Activated CD4-positive, alpha-beta T cell treated with anti-CD3 and anti-CD28 coated beads, Interleukin-2, amount 10 ng/mL, durations not matched to agents 24 days and 14 days (primary cell): Measurements from ENCODE around the gene MED12L. TPM values are rescaled to one million over a fixed set of nuclear protein-coding genes. Genes with fewer than 3 reads are reported as not detected.

Experiments
- DNase-seq: peaks from one replicate; pipeline ENCODE4 v3.0.0; 2022
- H3K27ac Mint-ChIP-seq: one replicate; pipeline ENCODE4 v1.8.0; 2022; ENCODE audit warnings: mild to moderate bottlenecking, mixed read lengths
- H3K27me3 Mint-ChIP-seq: one replicate; pipeline ENCODE4 v1.8.0; 2022; ENCODE audit warnings: mixed read lengths
- H3K36me3 Mint-ChIP-seq: one replicate; pipeline ENCODE4 v1.8.0; 2022; ENCODE audit warnings: low read depth, mild to moderate bottlenecking, mixed read lengths
- H3K4me1 Mint-ChIP-seq: one replicate; pipeline ENCODE4 v1.8.0; 2021; ENCODE audit warnings: mixed read lengths
- H3K4me3 Mint-ChIP-seq: one replicate; pipeline ENCODE4 v1.8.0; 2022; ENCODE audit warnings: mild to moderate bottlenecking, moderate library complexity, mixed read lengths
- H3K9me3 Mint-ChIP-seq: one replicate; pipeline ENCODE4 v1.8.0; 2021; ENCODE audit warnings: mixed read lengths
- intact Hi-C: fragments of 100-400 bp; cut with micrococcal nuclease; formaldehyde crosslinking; loops from one replicate; pipeline ENCODE4 v1.15.1; 2023
- total RNA-seq: library from RNA; stranded (reverse); gene quantifications from 2 replicates; pipeline ENCODE4 v1.2.3, GENCODE V29; 2022

MED12L gene
- total RNA-seq, 1 donor from 2014 or later: 4.9 TPM

GRCh38 chr3:151407928-151408327 lies 322.5 kb downstream of the MED12L start:
- no peak overlapping the region for H3K27ac Mint-ChIP-seq
- H3K4me3 Mint-ChIP-seq: no peak overlapping the region
- DNase-seq: no peak
- H3K36me3 Mint-ChIP-seq: no peaks in the 10 kb centered on the region
- no peaks in the 10 kb centered on the region for H3K4me1 Mint-ChIP-seq
- no peaks in the 10 kb centered on the region for H3K9me3 Mint-ChIP-seq
- peaks cover 10% of the 10 kb centered on the region for H3K27me3 Mint-ChIP-seq
- intact Hi-C loops: no loop called here

GRCh38 chr3:151410891-151411559 lies 325.6 kb downstream of the MED12L start:
- intact Hi-C loops: loop anchor here (10.0 kb wide), 1 partner anchor 116 kb away; no protein-coding TSS in a partner anchor
- no peaks in the 10 kb centered on the region for H3K36me3 Mint-ChIP-seq
- H3K27ac Mint-ChIP-seq: no peak overlapping the region
- no peaks in the 10 kb centered on the region for H3K9me3 Mint-ChIP-seq
- no peak overlapping the region for H3K4me3 Mint-ChIP-seq
- H3K27me3 Mint-ChIP-seq: peaks cover 6% of the 10 kb centered on the region
- H3K4me1 Mint-ChIP-seq: no peaks in the 10 kb centered on the region
- DNase-seq: no peak

- Mint-ChIP-seq H3K27me3 (peaks cover 4% of the 10 kb centered on the region), H3K36me3 (no peaks in the 10 kb centered on the region), H3K9me3 (no peaks in the 10 kb centered on the region), H3K4me3 (no peak overlapping the region), H3K27ac (no peak overlapping the region), H3K4me1 (no peaks in the 10 kb centered on the region)
- intact Hi-C loops: loop anchor here (10.0 kb wide), 1 partner anchor 118 kb away; no protein-coding TSS in a partner anchor
- no peak for DNase-seq
These were observed 327.5 kb downstream of the MED12L start for GRCh38 chr3:151412989-151413388.

GRCh38 chr3:151415289-151415688 lies 329.8 kb downstream of the MED12L start:
- no peaks in the 10 kb centered on the region for H3K4me1 Mint-ChIP-seq
- no peak for DNase-seq
- H3K27me3 Mint-ChIP-seq: peaks cover 4% of the 10 kb centered on the region
- H3K36me3 Mint-ChIP-seq: no peaks in the 10 kb centered on the region
- intact Hi-C loops: loop anchor here (10.0 kb wide), 1 partner anchor 120 kb away; no protein-coding TSS in a partner anchor
- no peaks in the 10 kb centered on the region for H3K9me3 Mint-ChIP-seq
- no peak overlapping the region for H3K4me3 Mint-ChIP-seq
- H3K27ac Mint-ChIP-seq: no peak overlapping the region

GRCh38 chr3:151419806-151420205 lies 334.3 kb downstream of the MED12L start:
- intact Hi-C loops: loop anchor here (10.0 kb wide), 1 partner anchor 125 kb away; no protein-coding TSS in a partner anchor
- no peak for DNase-seq
- peaks cover 4% of the 10 kb centered on the region for H3K27me3 Mint-ChIP-seq
- no peaks in the 10 kb centered on the region for H3K36me3 Mint-ChIP-seq
- no peaks in the 10 kb centered on the region for H3K4me1 Mint-ChIP-seq
- no peak overlapping the region for H3K27ac Mint-ChIP-seq
- H3K9me3 Mint-ChIP-seq: no peaks in the 10 kb centered on the region
- H3K4me3 Mint-ChIP-seq: no peak overlapping the region

- H3K4me1 Mint-ChIP-seq: no peaks in the 10 kb centered on the region
- intact Hi-C loops: no loop called here
- H3K4me3 Mint-ChIP-seq: no peak overlapping the region
- no peaks in the 10 kb centered on the region for H3K36me3 Mint-ChIP-seq
- DNase-seq: no peak
- no peaks in the 10 kb centered on the region for H3K9me3 Mint-ChIP-seq
- H3K27me3 Mint-ChIP-seq: peaks cover 2% of the 10 kb centered on the region
- no peak overlapping the region for H3K27ac Mint-ChIP-seq
These were observed 336.5 kb downstream of the MED12L start for GRCh38 chr3:151421938-151422337.

GRCh38 chr3:151423091-151423490 lies 337.6 kb downstream of the MED12L start:
- H3K27ac Mint-ChIP-seq: no peak overlapping the region
- no peaks in the 10 kb centered on the region for H3K4me1 Mint-ChIP-seq
- intact Hi-C loops: no loop called here
- no peak for DNase-seq
- peaks cover 2% of the 10 kb centered on the region for H3K27me3 Mint-ChIP-seq
- H3K36me3 Mint-ChIP-seq: no peaks in the 10 kb centered on the region
- H3K9me3 Mint-ChIP-seq: no peaks in the 10 kb centered on the region
- no peak overlapping the region for H3K4me3 Mint-ChIP-seq

GRCh38 chr3:151425627-151426340 lies 340.3 kb downstream of the MED12L start:
- H3K27ac Mint-ChIP-seq: no peak overlapping the region
- no peaks in the 10 kb centered on the region for H3K9me3 Mint-ChIP-seq
- H3K4me3 Mint-ChIP-seq: no peak overlapping the region
- intact Hi-C loops: no loop called here
- H3K36me3 Mint-ChIP-seq: no peaks in the 10 kb centered on the region
- peaks cover 2% of the 10 kb centered on the region for H3K27me3 Mint-ChIP-seq
- DNase-seq: no peak
- H3K4me1 Mint-ChIP-seq: no peaks in the 10 kb centered on the region

- Mint-ChIP-seq H3K4me1 (no peaks in the 10 kb centered on the region), H3K36me3 (no peaks in the 10 kb centered on the region), H3K27ac (no peak overlapping the region), H3K9me3 (no peaks in the 10 kb centered on the region), H3K27me3 (peaks cover 2% of the 10 kb centered on the region), H3K4me3 (no peak overlapping the region)
- intact Hi-C loops: no loop called here
- DNase-seq: no peak
These were observed 340.8 kb downstream of the MED12L start for GRCh38 chr3:151426341-151426657.

- no peak overlapping the region for H3K4me3 Mint-ChIP-seq
These were observed 342.9 kb downstream of the MED12L start for GRCh38 chr3:151428386-151428785.

GRCh38 chr3:151430821-151431484 lies 345.5 kb downstream of the MED12L start:
- no peaks in the 10 kb centered on the region for H3K36me3 Mint-ChIP-seq
- H3K9me3 Mint-ChIP-seq: no peaks in the 10 kb centered on the region
- no peaks in the 10 kb centered on the region for H3K4me1 Mint-ChIP-seq
- no peak for DNase-seq
- H3K27me3 Mint-ChIP-seq: peaks cover 2% of the 10 kb centered on the region
- no peak overlapping the region for H3K4me3 Mint-ChIP-seq
- intact Hi-C loops: no loop called here
- H3K27ac Mint-ChIP-seq: no peak overlapping the region

More at GRCh38 chr3:151428386-151428785, 342.9 kb downstream of the MED12L start:
- Mint-ChIP-seq H3K36me3 (no peaks in the 10 kb centered on the region), H3K27me3 (peaks cover 2% of the 10 kb centered on the region), H3K9me3 (no peaks in the 10 kb centered on the region), H3K27ac (no peak overlapping the region), H3K4me1 (no peaks in the 10 kb centered on the region)
- no peak for DNase-seq
- intact Hi-C loops: no loop called here

- intact Hi-C loops: no loop called here
- no peak overlapping the region for H3K4me3 Mint-ChIP-seq
- H3K27ac Mint-ChIP-seq: no peak overlapping the region
- no peak for DNase-seq
- H3K27me3 Mint-ChIP-seq: no peaks in the 10 kb centered on the region
- H3K9me3 Mint-ChIP-seq: no peaks in the 10 kb centered on the region
- no peaks in the 10 kb centered on the region for H3K4me1 Mint-ChIP-seq
- no peaks in the 10 kb centered on the region for H3K36me3 Mint-ChIP-seq
These were observed 346.5 kb downstream of the MED12L start for GRCh38 chr3:151431940-151432339.

- no peak overlapping the region for H3K27ac Mint-ChIP-seq
- no peaks in the 10 kb centered on the region for H3K36me3 Mint-ChIP-seq
- H3K4me1 Mint-ChIP-seq: no peaks in the 10 kb centered on the region
- H3K27me3 Mint-ChIP-seq: no peaks in the 10 kb centered on the region
- H3K9me3 Mint-ChIP-seq: no peaks in the 10 kb centered on the region
- H3K4me3 Mint-ChIP-seq: no peak overlapping the region
- DNase-seq: no peak
- intact Hi-C loops: no loop called here
These were observed 347.3 kb downstream of the MED12L start for GRCh38 chr3:151432616-151433372.
